GM20000 (cell line): Measurements from ENCODE around the gene PIK3CG.
A peak's percentile ranks its signal among the peaks of the same experiment; 100 is the strongest.

Experiments used
- DNase-seq: peaks from one replicate; pipeline ENCODE4 v3.0.0; 2012; ENCODE audit warnings: low spot score
- CTCF ChIP-seq: IDR thresholded peaks from 2 replicates; pipeline ENCODE4 v1.5.1; 2012; ENCODE audit warnings: mild to moderate bottlenecking, control low read depth; ENCODE audit errors: extremely low read depth, missing control alignments

Gene PIK3CG

GRCh38 chr7:106865130-106866041 is at the start of gene PIK3CG:
PIK3CG (plus strand) TSS chr7:106865282; CDS start chr7:106867562, 2,280 bp downstream.
- peak; percentile 70 for DNase-seq
- TF ChIP-seq CTCF: no peak

- DNase-seq: no peak
- no peak for TF ChIP-seq CTCF
Measured at GRCh38 chr7:106817098-106817497, 48.0 kb upstream of the PIK3CG start.

GRCh38 chr7:106818736-106819135 is 46.3 kb upstream of the PIK3CG start:
- no peak for TF ChIP-seq CTCF
- DNase-seq: no peak

GRCh38 chr7:106819546-106819945 is 45.5 kb upstream of the PIK3CG start:
- no peak for TF ChIP-seq CTCF
- DNase-seq: no peak

GRCh38 chr7:106820321-106821217 is 44.5 kb upstream of the PIK3CG start:
- TF ChIP-seq CTCF: no peak

GRCh38 chr7:106823631-106824030 is 41.5 kb upstream of the PIK3CG start:
- no peak for DNase-seq
- no peak for TF ChIP-seq CTCF

More at GRCh38 chr7:106820321-106821217, 44.5 kb upstream of the PIK3CG start:
- no peak for DNase-seq

GRCh38 chr7:106824458-106824857 is 40.6 kb upstream of the PIK3CG start:
- no peak for DNase-seq
- TF ChIP-seq CTCF: no peak
